Breast epithelium (tissue), 3 donors: ENCODE data around the gene MYOG.

Source experiments
- POLR2A ChIP-seq: fragments of 450-650 bp; IDR thresholded peaks from one replicate; pipeline ENCODE4 v1.6.1; 2016; ENCODE audit warnings: antibody characterized with exemption, mild to moderate bottlenecking, moderate library complexity
- POLR2AphosphoS5 ChIP-seq, 3 donors: sonication (generic); formaldehyde crosslinking; IDR thresholded peaks; one replicate each; pipeline ENCODE4 v1.6.1; 2017; ENCODE audit warnings: antibody characterized with exemption in 3 of 3

- no peak for TF ChIP-seq POLR2AphosphoS5 (IDR thresholded peaks at IDR 0.05)
- TF ChIP-seq POLR2A, result no peak
These were observed 8.4 kb downstream of the MYOG start for GRCh38 chr1:203077367-203077766.
